Left lung (tissue), 10 donors: ENCODE data around the gene SLC11A2. TPM values are rescaled to one million over a fixed set of nuclear protein-coding genes. Genes with fewer than 3 reads are reported as not detected.

ENCODE experiments used
- ATAC-seq: fragments of 200-7000 bp; cut with Tn5 transposase; one replicate; pipeline ENCODE4 v1.9.1; 2020; ENCODE audit warnings: moderate library complexity
- DNase-seq, 4 donors: peaks; one replicate each; pipeline ENCODE4 v3.0.0-alpha.2; 2013 to 2020
- H3K27ac ChIP-seq, 2 donors: fragments of 200-600 bp; sonication (generic) in 1 of 2; one replicate each; pipeline versions ENCODE4 v1.5.0 to v1.8.0; 2020 to 2021
- H3K27me3 ChIP-seq, 2 donors: fragments of 200-600 bp; sonication (generic) in 1 of 2; one replicate each; pipeline versions ENCODE4 v1.5.0 to v1.8.0; 2020 to 2021
- H3K36me3 ChIP-seq, 2 donors: fragments of 200-600 bp; sonication (generic) in 1 of 2; one replicate each; pipeline versions ENCODE4 v1.5.0 to v1.8.0; 2020 to 2021
- H3K4me1 ChIP-seq, 2 donors: fragments of 200-600 bp; one replicate each; pipeline ENCODE4 v1.8.0; 2021
- H3K4me3 ChIP-seq, 2 donors: fragments of 200-600 bp; sonication (generic) in 1 of 2; one replicate each; pipeline versions ENCODE4 v1.5.0 to v1.8.0; 2020 to 2021; ENCODE audit warnings: mild to moderate bottlenecking in 1 of 2
- H3K9me3 ChIP-seq, 2 donors: fragments of 200-600 bp; sonication (generic) in 1 of 2; one replicate each; pipeline versions ENCODE4 v1.5.0 to v1.8.0; 2020 to 2021
- CTCF ChIP-seq, 2 donors: fragments of 200-600 bp; sonication (generic) in 1 of 2; IDR thresholded peaks; one replicate each; pipeline versions ENCODE4 v1.5.0 to v1.8.0; 2021; ENCODE audit warnings: antibody characterized with exemption in 2 of 2
- intact Hi-C, 2 donors: fragments of 100-400 bp; cut with DNase I; formaldehyde crosslinking; loops; one replicate each; pipeline versions ENCODE4 v1.11.2 to v1.14.2; 2022
- polyA plus RNA-seq, 6 donors: library from polyadenylated mRNA; unstranded; fragments of 120-200 nt; gene quantifications; one replicate each; pipeline ENCODE4 v1.2.1, GENCODE V29; 2013; ENCODE audit not compliant: insufficient read length in 6 of 6
- total RNA-seq, 2 donors: library from RNA; stranded (reverse); fragmentation: NEBNext Ultra II Directional; extraction: Animal tissue kit (Norgen Biotek cat#: 25700); gene quantifications; one replicate each; pipeline ENCODE4 v1.2.1, GENCODE V29; 2021
- donor health status: DM: no; HTN: yes; CAD: no.
- donor health status: DM: no; HTN: no; CAD: no.

The SLC11A2 gene
- total and polyA plus RNA-seq, 8 donors = 47.9 to 120 (median 51.6) TPM

GRCh38 chr12:50937653-50938052 lies 88.5 kb downstream of the SLC11A2 start:
- Histone ChIP-seq H3K27me3 (no peaks in the 10 kb centered on the region), H3K4me1 (peaks cover 21 to 39% of the 10 kb centered on the region in 2 donors), H3K9me3 (peaks cover 0 to 6% of the 10 kb centered on the region in 2 donors), H3K36me3 (peaks cover 0 to 15% of the 10 kb centered on the region in 2 donors), H3K27ac (no peak overlapping the region), H3K4me3 (no peak overlapping the region)
- no peak for TF ChIP-seq CTCF (IDR thresholded peaks at IDR 0.05)
- DNase-seq (no peak), ATAC-seq (no peak)
- intact Hi-C loops = no loop called here

- no peak overlapping the region for H3K4me3 ChIP-seq
- peaks cover 0 to 15% of the 10 kb centered on the region in 2 donors for H3K36me3 ChIP-seq
- TF ChIP-seq CTCF (IDR thresholded peaks at IDR 0.05) = no peak
- no peak overlapping the region for H3K27ac ChIP-seq
- H3K27me3 ChIP-seq = no peaks in the 10 kb centered on the region
- intact Hi-C loops = no loop called here
- peaks cover 0 to 6% of the 10 kb centered on the region in 2 donors for H3K9me3 ChIP-seq
- DNase-seq (no peak), ATAC-seq (no peak)
- peaks cover 24 to 46% of the 10 kb centered on the region in 2 donors for H3K4me1 ChIP-seq
These were observed 89.2 kb downstream of the SLC11A2 start for GRCh38 chr12:50936821-50937530.

DNA sequence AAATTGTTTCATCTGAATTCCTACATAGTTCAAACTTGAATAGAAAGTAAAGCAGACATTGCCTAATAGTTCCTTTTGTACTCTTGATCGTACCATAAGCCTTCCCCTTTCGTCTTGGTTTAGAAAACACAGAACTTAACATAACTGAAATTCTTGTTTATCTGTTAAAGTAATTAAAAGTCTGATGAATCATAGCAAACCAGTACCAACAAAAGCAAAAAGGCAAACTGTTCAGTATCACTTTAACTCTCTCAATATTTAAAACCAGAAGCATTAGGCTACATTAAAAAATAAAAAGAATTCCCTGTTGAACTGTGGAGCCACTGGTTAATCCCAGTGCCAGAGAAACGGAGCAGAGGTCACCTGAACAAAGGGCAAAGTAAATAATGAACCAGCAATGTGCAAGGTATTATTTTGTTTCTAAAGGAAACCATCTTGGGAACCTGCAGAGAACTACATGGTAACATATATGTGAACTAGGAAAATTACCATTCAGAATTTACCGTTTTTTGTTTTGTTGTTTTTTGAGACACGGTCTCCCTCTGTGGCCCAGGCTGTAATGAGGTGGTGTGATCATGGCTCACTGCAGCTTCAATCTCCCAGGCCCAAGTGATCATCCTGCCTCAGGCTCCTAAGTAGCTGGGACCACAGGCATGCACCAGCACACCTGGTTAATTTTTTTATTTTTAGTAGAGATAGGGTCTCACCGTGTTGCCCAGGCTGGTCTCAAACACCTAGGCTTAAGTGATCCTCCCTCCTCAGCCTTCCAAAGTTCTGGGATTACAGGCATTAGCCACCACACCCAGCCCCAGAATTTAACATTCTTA lies 91.0 kb downstream of the SLC11A2 start:
- Histone ChIP-seq H3K4me3 (no peak overlapping the region), H3K27ac (peak overlapping the region; percentile 79 to 80), H3K4me1 (peaks cover 27 to 59% of the 10 kb centered on the region in 2 donors), H3K9me3 (peaks cover 0 to 6% of the 10 kb centered on the region in 2 donors), H3K27me3 (no peaks in the 10 kb centered on the region), H3K36me3 (peaks cover 0 to 30% of the 10 kb centered on the region in 2 donors)
- intact Hi-C loops = no loop called here
- TF ChIP-seq CTCF (IDR thresholded peaks at IDR 0.05) = no peak
- DNase-seq = no peak
- ATAC-seq = peak; percentile 73

- H3K4me1 ChIP-seq = peaks cover 27 to 63% of the 10 kb centered on the region in 2 donors
- H3K4me3 ChIP-seq = no peak overlapping the region
- no peak for TF ChIP-seq CTCF (IDR thresholded peaks at IDR 0.05)
- peaks cover 0 to 37% of the 10 kb centered on the region in 2 donors for H3K36me3 ChIP-seq
- DNase-seq (no peak), ATAC-seq (peak; percentile 65)
- no peaks in the 10 kb centered on the region for H3K27me3 ChIP-seq
- H3K9me3 ChIP-seq = peaks cover 0 to 6% of the 10 kb centered on the region in 2 donors
- intact Hi-C loops = no loop called here
- H3K27ac ChIP-seq = peak overlapping the region; percentile 79 to 80
These were observed 91.8 kb downstream of the SLC11A2 start for GRCh38 chr12:50934371-50934851.
